Breast epithelium (tissue), 3 donors: ENCODE measurements around the gene TRMT2B.

Source experiments
- POLR2AphosphoS5 ChIP-seq, 3 donors: sonication (generic); formaldehyde crosslinking; IDR thresholded peaks; one replicate each; pipeline ENCODE4 v1.6.1; 2017; ENCODE audit warnings: antibody characterized with exemption in 3 of 3
- TF ChIP-seq, protein P1 (sequence below), 3 donors: fragments of 450-650 bp; IDR thresholded peaks; one replicate each; pipeline ENCODE4 v1.5.1; 2016 to 2017; ENCODE audit warnings: antibody characterized with exemption in 3 of 3, mild to moderate bottlenecking in 3 of 3, moderate library complexity in 3 of 3

DNA sequence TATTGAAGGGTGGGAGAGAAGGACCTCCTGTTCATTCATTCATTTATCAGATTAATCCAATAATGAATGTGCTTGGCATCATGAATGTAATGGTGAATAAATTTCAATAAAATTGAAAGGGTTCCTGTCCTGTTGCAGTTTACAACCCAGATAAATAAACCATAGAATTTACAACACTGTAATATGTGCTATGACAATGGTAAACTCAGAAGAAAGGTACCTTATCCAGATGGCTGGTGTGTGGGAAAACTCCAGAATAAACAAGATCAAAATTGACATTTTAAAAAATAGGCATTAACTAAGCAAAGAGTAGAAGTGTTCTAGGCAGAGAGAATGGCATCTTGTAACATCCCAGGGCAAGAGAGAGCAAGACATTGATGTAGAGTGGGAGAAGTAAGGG lies 67.1 kb downstream of the TRMT2B start:
- TF ChIP-seq, protein P1, sequence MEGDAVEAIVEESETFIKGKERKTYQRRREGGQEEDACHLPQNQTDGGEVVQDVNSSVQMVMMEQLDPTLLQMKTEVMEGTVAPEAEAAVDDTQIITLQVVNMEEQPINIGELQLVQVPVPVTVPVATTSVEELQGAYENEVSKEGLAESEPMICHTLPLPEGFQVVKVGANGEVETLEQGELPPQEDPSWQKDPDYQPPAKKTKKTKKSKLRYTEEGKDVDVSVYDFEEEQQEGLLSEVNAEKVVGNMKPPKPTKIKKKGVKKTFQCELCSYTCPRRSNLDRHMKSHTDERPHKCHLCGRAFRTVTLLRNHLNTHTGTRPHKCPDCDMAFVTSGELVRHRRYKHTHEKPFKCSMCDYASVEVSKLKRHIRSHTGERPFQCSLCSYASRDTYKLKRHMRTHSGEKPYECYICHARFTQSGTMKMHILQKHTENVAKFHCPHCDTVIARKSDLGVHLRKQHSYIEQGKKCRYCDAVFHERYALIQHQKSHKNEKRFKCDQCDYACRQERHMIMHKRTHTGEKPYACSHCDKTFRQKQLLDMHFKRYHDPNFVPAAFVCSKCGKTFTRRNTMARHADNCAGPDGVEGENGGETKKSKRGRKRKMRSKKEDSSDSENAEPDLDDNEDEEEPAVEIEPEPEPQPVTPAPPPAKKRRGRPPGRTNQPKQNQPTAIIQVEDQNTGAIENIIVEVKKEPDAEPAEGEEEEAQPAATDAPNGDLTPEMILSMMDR (IDR thresholded peaks at IDR 0.05) = no peak
- no peak for TF ChIP-seq POLR2AphosphoS5 (IDR thresholded peaks at IDR 0.05)
